Measurements from ENCODE around the gene AGRN.
"Not testable (repeated sequence)": the region's sequence is repeated elsewhere in the genome, so short reads cannot be mapped to it uniquely, and the experiment has no call there.

AGRN gene

DNA sequence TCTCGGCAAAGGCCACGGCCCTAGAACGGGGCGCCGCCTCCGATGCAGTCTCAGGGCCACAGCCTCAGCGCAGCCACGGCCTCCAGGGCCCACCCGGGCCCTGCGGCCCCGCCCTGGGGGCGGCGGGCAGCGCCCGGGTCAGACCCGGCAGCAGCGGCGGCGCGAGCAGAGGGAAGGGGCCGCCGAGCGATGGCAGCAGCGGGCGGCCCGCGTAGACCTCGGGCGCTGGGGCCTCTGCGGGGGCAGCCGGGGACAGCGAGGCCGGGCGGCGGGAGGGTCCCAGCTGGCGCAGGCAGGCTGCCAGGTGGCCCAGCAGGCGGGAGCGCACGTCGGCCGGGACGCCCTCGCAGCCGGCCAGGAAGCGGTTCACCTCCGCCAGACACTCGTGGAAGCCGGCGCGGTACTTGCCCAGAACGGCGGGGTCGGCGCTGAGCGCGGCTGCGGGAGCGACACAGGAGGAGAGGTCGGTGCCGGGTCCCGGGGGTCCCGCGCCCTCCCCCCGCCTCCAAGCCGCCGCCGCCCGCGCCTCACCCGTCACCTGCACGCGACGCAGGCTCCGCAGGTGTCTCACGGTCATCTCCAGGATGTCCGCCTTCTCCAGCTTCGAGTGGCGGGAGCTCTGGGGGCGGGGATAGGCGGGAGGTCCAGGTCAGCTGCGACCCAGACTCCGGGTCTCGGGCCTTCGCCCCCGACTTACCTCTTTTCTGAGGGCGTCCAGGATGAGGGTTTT, 20.8 kb upstream of the AGRN start:
- Histone ChIP-seq H3K27ac (peak overlapping the region in 19 of 21 experiments; percentile 14 to 98 (median 82)), H3K4me3 (peak overlapping the region; percentile 33 to 51 (median 50))

DNA sequence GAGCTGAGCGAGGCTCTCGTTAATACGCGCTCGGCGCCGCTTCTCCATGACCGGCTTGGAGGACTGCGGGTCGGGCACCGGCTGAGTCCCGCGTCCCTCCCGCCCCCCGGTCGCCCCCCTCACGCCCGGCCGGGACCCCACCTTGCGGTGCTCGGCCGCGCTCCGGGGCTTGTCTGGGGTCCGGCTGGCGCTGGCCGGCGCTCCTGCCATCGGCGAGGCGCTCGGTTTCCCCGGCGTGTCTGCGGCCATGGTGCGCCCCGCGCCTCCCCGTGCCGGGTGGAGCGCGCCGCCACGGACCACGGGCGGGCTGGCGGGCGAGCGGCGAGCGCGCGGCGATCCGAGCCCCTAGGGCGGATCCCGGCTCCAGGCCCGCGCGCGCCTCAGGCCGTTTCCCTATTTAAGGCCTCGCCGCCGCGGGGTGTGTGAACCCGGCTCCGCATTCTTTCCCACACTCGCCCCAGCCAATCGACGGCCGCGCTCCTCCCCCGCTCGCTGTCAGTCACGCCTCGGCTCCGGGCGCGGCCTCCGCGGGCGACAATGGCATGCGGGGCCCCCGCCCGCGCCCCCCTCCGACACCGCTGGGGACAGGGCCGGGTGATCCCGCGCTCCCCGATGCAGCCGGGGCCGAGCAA, 20.1 kb upstream of the AGRN start, which contains the start of gene HES4:
Gene HES4 (minus strand): TSS at position 373 of the 632 bp plus-strand sequence. CDS start 124 bp downstream, at position 249.
- peak within 1 kb of the TSS; percentile 74 to 98 (median 88) for H3K27ac ChIP-seq

DNA sequence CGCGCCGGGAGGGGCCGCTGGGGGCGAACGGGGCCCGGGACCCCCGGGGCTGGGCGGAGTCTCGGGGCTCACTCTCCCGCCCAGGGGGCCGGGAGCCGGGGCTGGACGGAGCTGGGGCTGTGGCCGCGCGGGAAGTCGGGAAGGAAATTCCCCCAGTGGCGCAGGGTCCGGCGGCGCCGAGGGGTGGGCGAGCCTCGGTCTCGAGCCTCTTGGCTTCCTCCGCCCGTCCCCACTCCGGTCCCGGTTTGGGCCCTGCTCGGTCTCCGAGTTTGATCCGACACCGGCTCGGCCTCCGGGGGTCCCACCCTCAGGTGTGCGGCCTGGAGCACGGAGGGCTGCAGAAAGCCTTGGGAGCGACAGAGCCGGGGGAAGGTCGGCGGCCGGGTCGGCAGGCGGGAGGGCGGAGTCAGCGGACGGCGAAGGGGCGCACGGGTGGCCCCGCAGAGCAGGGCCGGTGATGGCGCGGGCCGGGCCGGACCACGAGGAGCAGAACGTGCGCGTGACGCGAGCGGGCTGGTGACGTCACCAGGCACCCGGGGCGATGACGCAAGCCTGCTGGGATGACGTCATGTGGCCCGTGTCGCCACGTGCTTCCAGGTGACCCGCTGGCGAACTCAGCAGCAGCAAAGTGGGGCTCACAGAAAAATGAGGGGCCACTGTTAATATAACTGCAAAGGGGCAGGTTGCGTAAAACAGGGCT, 19.4 kb upstream of the AGRN start:
- peak overlapping the region; percentile 33 to 51 (median 50) for H3K4me3 ChIP-seq
- H3K27ac ChIP-seq = peak overlapping the region; percentile 74 to 98 (median 88)

More for the DNA sequence above, 20.1 kb upstream of the AGRN start, which contains the start of gene HES4:
- H3K4me3 ChIP-seq = peak within 1 kb of the TSS; percentile 33 to 51 (median 50)

- Histone ChIP-seq H3K27ac (peak overlapping the region; percentile 7 to 98 (median 87)), H3K4me3 (peak overlapping the region; percentile 33 to 51 (median 50))
Observed at GRCh38 chr1:1001057-1001783, 18.7 kb upstream of the AGRN start.

- H3K4me3 ChIP-seq = no peak overlapping the region
- H3K27ac ChIP-seq = no peak overlapping the region
Observed at GRCh38 chr1:1003618-1004419, 16.1 kb upstream of the AGRN start.

GRCh38 chr1:1004420-1004779, 15.5 kb upstream of the AGRN start:
- Histone ChIP-seq H3K27ac (no peak overlapping the region), H3K4me3 (no peak overlapping the region)

GRCh38 chr1:1004780-1005697, 14.9 kb upstream of the AGRN start:
- Histone ChIP-seq H3K4me3 (no peak overlapping the region), H3K27ac (no peak overlapping the region)

DNA sequence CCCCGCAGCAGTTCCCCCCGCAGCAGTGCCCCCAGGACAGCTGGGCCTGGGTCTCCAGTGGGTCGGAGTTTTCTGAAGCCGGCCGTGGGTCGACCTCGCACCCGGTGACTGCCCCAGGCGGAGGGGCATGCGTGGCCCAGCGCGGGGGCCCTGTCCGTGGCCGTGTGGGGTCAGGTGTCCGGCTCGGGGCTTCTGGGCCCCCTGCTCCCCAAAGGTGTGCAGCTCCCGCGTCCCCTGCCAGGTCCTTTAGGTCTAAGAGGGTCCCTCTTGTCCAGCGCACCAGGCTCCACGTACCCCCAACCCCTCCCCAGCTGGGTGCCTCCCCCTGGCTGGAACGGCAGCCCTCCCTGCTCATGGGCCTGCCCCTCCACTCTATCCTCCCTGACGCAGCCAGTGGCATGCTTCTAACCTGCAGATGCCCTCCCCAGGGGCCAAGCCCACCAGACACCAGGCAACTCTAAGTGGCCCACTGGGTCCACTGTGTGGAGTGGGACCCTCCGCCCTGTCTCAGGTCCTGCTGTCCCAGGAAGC, 14.1 kb upstream of the AGRN start:
- H3K4me3 ChIP-seq = no peak overlapping the region
- no peak overlapping the region for H3K27ac ChIP-seq

DNA sequence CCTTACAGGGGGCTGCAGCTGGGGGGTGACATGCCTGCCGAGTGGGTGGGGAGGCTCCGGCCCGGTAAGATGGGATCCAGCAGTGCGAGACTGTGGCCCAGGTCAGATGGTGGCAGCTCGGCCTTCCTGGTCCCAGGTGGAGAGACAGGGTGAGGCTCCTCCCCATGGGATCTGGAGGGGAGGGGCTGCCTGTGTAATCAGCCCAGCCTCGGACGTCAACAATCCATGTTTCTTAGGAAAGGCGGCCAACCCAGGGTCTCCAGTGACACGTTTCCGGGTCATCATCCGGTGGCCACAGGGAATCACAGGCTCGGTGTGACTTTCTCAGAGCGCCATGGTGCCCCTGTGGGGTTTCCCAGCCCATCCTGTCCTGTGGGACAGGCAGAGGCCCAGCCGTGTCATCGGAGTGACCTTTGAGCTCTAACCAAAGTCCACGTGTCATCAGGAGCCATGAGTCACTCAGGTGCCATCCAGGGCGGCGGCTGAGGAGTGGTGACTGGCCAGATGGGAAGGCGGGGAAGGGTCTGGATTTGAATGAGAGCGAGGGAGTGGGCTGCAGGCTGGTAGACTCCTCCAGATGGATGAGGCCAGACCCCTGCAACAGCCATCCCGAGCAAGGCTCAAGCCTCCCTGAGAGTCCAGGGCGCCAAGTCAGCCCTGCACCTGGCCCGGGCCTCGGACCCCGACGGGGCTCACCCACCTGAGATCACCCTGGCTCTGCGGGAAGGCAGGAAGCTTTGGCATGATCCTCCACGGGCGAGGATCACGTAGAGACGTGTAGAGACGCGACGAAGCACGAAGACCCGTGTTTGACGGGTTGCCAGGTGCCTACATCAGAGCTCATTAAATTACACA, 13.4 kb upstream of the AGRN start:
- no peak overlapping the region for H3K27ac ChIP-seq
- H3K4me3 ChIP-seq = no peak overlapping the region

DNA sequence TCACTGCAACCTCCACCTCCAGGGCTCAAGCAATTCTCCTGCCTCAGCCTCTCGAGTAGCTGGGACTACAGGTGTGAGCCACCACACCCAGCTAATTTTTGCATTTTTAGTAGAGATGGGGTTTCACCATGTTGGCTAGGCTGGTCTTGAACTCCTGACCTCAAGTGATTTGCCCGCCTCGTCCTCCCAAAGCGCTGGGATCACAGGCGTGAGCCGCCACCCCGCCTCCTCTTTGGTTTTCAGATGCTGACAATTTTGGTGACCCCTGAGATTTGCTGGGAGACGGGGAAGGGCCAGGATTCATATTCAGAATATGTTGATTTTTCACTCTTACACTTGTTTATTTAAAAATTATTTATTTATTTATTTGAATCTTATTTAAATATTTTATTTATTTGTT, 9.8 kb upstream of the AGRN start:
- not testable (repeated sequence) for H3K4me3 ChIP-seq, H3K27ac ChIP-seq

DNA sequence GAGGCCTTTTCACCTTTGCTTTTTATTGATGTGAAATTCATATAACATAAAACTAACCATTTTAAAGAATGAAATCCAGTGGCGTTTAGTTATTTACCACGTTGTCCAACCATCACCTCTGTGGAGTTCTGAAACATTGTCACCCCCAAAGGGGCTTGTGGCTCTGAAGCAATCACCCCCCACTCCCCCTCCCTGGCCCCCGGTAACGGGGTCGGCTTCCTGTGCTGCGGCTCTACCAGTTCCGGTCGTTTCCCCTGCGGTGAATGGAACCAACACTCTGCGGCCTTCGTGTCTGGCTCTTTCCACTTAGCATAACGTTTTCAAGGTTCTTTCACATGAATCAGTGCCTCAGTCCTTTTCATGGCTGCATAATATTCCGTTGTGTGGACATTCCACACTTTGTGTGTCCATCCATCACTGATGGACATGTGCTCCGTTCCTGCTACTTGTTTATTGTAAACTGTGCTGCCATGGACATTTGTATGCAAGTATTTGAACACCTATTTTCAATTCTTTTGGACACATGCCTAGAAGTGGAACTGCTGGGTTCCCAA, 8.4 kb upstream of the AGRN start:
- Histone ChIP-seq H3K4me3 (no peak overlapping the region), H3K27ac (no peak overlapping the region)

- H3K27ac ChIP-seq = peak overlapping the region in 19 of 21 experiments; percentile 20 to 94 (median 83)
- peak overlapping the region; percentile 35 to 58 (median 42) for H3K4me3 ChIP-seq
Observed at GRCh38 chr1:1012736-1013104, 7.2 kb upstream of the AGRN start.

DNA sequence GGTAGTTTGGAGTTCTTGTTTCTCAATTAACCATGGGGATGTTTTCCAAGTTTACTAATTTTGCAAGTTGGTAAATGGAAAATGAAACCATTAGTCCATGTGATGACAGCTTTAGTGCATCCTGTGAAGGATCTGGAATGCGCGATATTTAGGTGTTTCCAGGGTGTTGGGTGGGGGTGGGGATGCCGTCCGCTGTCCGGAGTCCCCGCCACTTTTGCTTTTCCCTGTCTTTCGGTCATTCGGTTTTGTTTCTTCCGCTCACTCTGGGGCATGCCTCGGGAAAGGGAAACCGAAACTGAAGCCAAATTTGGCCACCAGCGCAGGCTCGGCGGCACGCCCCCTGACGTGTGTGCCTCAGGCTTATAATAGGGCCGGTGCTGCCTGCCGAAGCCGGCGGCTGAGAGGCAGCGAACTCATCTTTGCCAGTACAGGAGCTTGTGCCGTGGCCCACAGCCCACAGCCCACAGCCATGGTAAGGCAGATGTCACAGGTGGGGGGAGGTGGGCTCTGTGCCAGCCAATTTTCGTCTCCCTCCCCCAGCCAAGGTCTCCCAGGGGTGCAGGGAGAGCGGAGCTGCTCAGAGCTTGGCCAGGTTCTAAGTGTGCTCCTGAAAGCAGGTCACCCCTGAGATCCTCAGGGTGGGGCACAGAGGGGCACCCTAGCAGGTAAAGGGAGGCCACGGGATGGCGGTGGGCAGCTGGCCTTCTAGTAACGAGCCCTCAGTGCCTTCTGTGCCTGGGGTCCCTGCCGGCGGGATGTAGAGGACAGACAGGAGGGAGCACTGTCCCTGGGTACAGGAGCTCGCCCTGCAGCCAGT, 6.6 kb upstream of the AGRN start, which contains the start of gene ISG15:
Gene ISG15 (plus strand): TSS at position 393 of the 817 bp plus-strand sequence. CDS start 77 bp downstream, at position 470.
- peak within 1 kb of the TSS in 20 of 21 experiments; percentile 20 to 94 (median 82) for H3K27ac ChIP-seq

DNA sequence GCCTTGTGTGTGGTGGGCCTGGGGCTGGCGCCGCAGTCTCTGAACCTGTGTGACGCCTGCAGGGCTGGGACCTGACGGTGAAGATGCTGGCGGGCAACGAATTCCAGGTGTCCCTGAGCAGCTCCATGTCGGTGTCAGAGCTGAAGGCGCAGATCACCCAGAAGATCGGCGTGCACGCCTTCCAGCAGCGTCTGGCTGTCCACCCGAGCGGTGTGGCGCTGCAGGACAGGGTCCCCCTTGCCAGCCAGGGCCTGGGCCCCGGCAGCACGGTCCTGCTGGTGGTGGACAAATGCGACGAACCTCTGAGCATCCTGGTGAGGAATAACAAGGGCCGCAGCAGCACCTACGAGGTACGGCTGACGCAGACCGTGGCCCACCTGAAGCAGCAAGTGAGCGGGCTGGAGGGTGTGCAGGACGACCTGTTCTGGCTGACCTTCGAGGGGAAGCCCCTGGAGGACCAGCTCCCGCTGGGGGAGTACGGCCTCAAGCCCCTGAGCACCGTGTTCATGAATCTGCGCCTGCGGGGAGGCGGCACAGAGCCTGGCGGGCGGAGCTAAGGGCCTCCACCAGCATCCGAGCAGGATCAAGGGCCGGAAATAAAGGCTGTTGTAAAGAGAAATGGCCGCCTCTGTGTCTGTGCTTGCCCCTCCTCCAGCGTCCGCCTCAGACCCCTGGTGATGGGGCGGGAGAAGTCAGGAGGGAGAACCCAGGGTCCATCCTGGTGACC, 5.8 kb upstream of the AGRN start:
- H3K4me3 ChIP-seq = peak overlapping the region; percentile 35 to 58 (median 42)
- H3K27ac ChIP-seq = peak overlapping the region in 20 of 21 experiments; percentile 20 to 94 (median 82)

More for the DNA sequence above, 6.6 kb upstream of the AGRN start, which contains the start of gene ISG15:
- H3K4me3 ChIP-seq = peak within 1 kb of the TSS; percentile 35 to 58 (median 42)

Data from skin epidermis (tissue), 12 donors.